ENCODE data around the gene POP7. TPM values are rescaled to one million over a fixed set of nuclear protein-coding genes. Genes with fewer than 3 reads are reported as not detected.

Gene POP7
- total RNA-seq, 1 experiment from 2014 or later = 151 TPM

GRCh38 chr7:100682228-100682741 lies 23.6 kb upstream of the POP7 start:
- H3K36me3 ChIP-seq (ENCODE audit: low read depth, low read length) = peaks cover 21% of the 10 kb centered on the region
- no peak overlapping the region for H3K4me3 ChIP-seq (ENCODE audit: low read length)
- H3F3A ChIP-seq (ENCODE audit: low read length, unreplicated experiment) = no peaks in the 10 kb centered on the region
- no peaks in the 10 kb centered on the region for H3K79me2 ChIP-seq (ENCODE audit: low read length)
- no TSS peak for BruUV-seq (replicated peaks)
- no peak overlapping the region for H3K9ac ChIP-seq (ENCODE audit: low read length)
- no peaks in the 10 kb centered on the region for H3K9me3 ChIP-seq (ENCODE audit: low read length)
- ChIA-PET POLR2A (ENCODE audit: unreplicated experiment) (no interaction called here), CTCF (no interaction called here)
- H3K4me1 ChIP-seq (ENCODE audit: insufficient read depth, low read length) = no peaks in the 10 kb centered on the region
- H3K4me2 ChIP-seq (ENCODE audit: low read length) = no peak overlapping the region
- no peak for TF ChIP-seq EZH2phosphoT487 (IDR thresholded peaks at IDR 0.05; ENCODE audit: borderline replicate concordance, low read length)
- no peak for TF ChIP-seq CTCF (conservative IDR thresholded peaks at IDR 0.05; ENCODE audit: low read depth, low read length)
- TF ChIP-seq EZH2 (IDR thresholded peaks at IDR 0.05; ENCODE audit: low read length, unreplicated experiment) = no peak
- H4K20me1 ChIP-seq (ENCODE audit: low read length) = no peaks in the 10 kb centered on the region
- peak; percentile 43 for ATAC-seq
- H3K27ac ChIP-seq (ENCODE audit: low read length) = no peak overlapping the region
- intact Hi-C loops (cut with micrococcal nuclease) = no loop called here
- DNase-seq = peak; percentile 43
- no peaks in the 10 kb centered on the region for H3K27me3 ChIP-seq (ENCODE audit: low read length)
- H3K9me2 ChIP-seq (replicated peaks; ENCODE audit: low read length) = no peaks in the 10 kb centered on the region
- no peak overlapping the region for H2AFZ ChIP-seq (ENCODE audit: low read length)

DNA sequence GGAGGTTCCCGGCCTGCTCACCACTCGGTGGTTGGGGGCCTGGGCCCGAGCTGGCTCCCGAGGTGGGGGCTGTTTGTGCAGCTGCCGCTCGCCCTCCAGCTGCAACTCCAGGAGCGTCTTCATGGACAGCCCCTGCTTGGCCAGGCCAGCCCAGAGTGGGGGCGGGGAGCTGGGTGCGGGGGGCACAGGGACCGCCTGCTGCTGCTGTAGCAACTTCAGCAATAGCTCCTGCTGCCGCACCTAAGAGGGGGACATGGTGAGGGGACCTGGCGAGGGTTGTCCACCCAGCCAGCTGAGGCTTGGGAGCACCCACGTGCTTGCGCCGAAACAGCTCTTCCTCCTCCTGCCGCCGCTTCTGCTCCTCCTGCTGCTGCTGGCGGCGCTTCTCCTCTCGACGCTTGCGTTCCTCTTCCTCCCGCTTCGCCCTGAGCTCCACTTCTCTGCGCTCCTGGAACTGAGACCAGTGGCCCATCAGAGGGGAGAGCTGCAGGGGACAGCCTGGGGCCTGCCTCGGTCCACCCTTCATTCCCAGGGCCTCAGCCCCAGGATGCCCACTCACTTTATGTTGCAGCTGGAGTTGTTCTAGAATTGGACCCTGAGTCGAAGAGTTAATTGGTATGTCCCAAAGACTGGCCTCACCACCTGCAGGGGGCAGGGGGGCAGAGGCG lies 22.8 kb upstream of the POP7 start:
- Histone ChIP-seq H3K36me3 (ENCODE audit: low read depth, low read length) (peaks cover 14% of the 10 kb centered on the region), H3K27ac (ENCODE audit: low read length) (no peak overlapping the region), H3K4me2 (ENCODE audit: low read length) (no peak overlapping the region), H3F3A (ENCODE audit: low read length, unreplicated experiment) (no peaks in the 10 kb centered on the region), H3K9me3 (ENCODE audit: low read length) (no peaks in the 10 kb centered on the region), H3K4me3 (ENCODE audit: low read length) (no peak overlapping the region), H3K9me2 (replicated peaks; ENCODE audit: low read length) (no peaks in the 10 kb centered on the region), H3K9ac (ENCODE audit: low read length) (no peak overlapping the region), H3K27me3 (ENCODE audit: low read length) (no peaks in the 10 kb centered on the region), H3K79me2 (ENCODE audit: low read length) (no peaks in the 10 kb centered on the region), H4K20me1 (ENCODE audit: low read length) (no peaks in the 10 kb centered on the region), H2AFZ (ENCODE audit: low read length) (no peak overlapping the region), H3K4me1 (ENCODE audit: insufficient read depth, low read length) (no peaks in the 10 kb centered on the region)
- TF ChIP-seq EZH2 (IDR thresholded peaks at IDR 0.05; ENCODE audit: low read length, unreplicated experiment) = no peak
- TF ChIP-seq EZH2phosphoT487 (IDR thresholded peaks at IDR 0.05; ENCODE audit: borderline replicate concordance, low read length) = no peak
- no peak for TF ChIP-seq CTCF (conservative IDR thresholded peaks at IDR 0.05; ENCODE audit: low read depth, low read length)
- POLR2A ChIA-PET (ENCODE audit: unreplicated experiment) = no interaction called here
- intact Hi-C loops (cut with micrococcal nuclease) = no loop called here
- ATAC-seq = no peak
- no TSS peak for BruUV-seq (replicated peaks)
- CTCF ChIA-PET = no interaction called here
- DNase-seq = no peak
